SIG-M5 (cell line): ENCODE results near the gene TMEM87B.

ENCODE experiments used
- DNase-seq: peaks from one replicate; lab custom pipeline; 2025; lab: John Stamatoyannopoulos, UW

The TMEM87B gene

GRCh38 chr2:112168422-112169124, 113.5 kb downstream of the TMEM87B start:
- no peak for DNase-seq
